ENCODE results near the gene ALPK3.
A peak's percentile ranks its signal among the peaks of the same experiment; 100 is the strongest.
"Not testable (repeated sequence)": the region's sequence is repeated elsewhere in the genome, so short reads cannot be mapped to it uniquely, and the experiment has no call there.

ALPK3 gene

GRCh38 chr15:84855136-84855535 is 38.0 kb downstream of the ALPK3 start:
- DNase-seq, result no peak

- no peak for DNase-seq
Observed at GRCh38 chr15:84855765-84856164, 38.6 kb downstream of the ALPK3 start.

- DNase-seq, result no peak
Observed at GRCh38 chr15:84856731-84857417, 39.7 kb downstream of the ALPK3 start.

GRCh38 chr15:84857418-84858004 is 40.4 kb downstream of the ALPK3 start:
- no peak for DNase-seq

- DNase-seq, result no peak
Observed at GRCh38 chr15:84858231-84858630, 41.1 kb downstream of the ALPK3 start.

- no peak for DNase-seq
Observed at GRCh38 chr15:84859144-84859543, 42.0 kb downstream of the ALPK3 start.

GRCh38 chr15:84859651-84860050 is 42.5 kb downstream of the ALPK3 start:
- DNase-seq, result no peak

GRCh38 chr15:84861781-84862180 is 44.6 kb downstream of the ALPK3 start:
- DNase-seq, result no peak

- DNase-seq, result no peak
Observed at GRCh38 chr15:84862214-84862975, 45.2 kb downstream of the ALPK3 start.

GRCh38 chr15:84863565-84864443 is 46.6 kb downstream of the ALPK3 start:
- peak; percentile 20 for DNase-seq

GRCh38 chr15:84864444-84864795 is 47.3 kb downstream of the ALPK3 start:
- DNase-seq, result no peak

- DNase-seq, result no peak
Observed at GRCh38 chr15:84865074-84865569, 48.0 kb downstream of the ALPK3 start.

GRCh38 chr15:84868037-84868880 is 51.1 kb downstream of the ALPK3 start:
- DNase-seq, result no peak

GRCh38 chr15:84869510-84869909 is 52.4 kb downstream of the ALPK3 start:
- DNase-seq, result no peak

- DNase-seq, result no peak
Observed at GRCh38 chr15:84871428-84871985, 54.4 kb downstream of the ALPK3 start.

GRCh38 chr15:84872009-84872910 is 55.1 kb downstream of the ALPK3 start:
- DNase-seq, result no peak

- no peak for DNase-seq
Observed at GRCh38 chr15:84873997-84874396, 56.8 kb downstream of the ALPK3 start.

- no peak for DNase-seq
Observed at GRCh38 chr15:84874981-84875699, 58.0 kb downstream of the ALPK3 start.

GRCh38 chr15:84876269-84876668 is 59.1 kb downstream of the ALPK3 start:
- DNase-seq, result no peak

GRCh38 chr15:84877701-84878100 is 60.5 kb downstream of the ALPK3 start:
- not testable (repeated sequence) for DNase-seq

Data from fibroblast of skin of right biceps (primary cell).